ENCODE measurements around the gene SLC9A9. TPM values are rescaled to one million over a fixed set of nuclear protein-coding genes. Genes with fewer than 3 reads are reported as not detected.

SLC9A9 gene
- total and polyA plus RNA-seq, 2 of the 8 experiments (the other 6 are each of a cell fraction or from before 2014, with no cell fraction given) = 0.48 to 1.1 TPM

GRCh38 chr3:143235614-143236204 lies 612.6 kb downstream of the SLC9A9 start (continued):
- TF ChIP-seq, protein P1, sequence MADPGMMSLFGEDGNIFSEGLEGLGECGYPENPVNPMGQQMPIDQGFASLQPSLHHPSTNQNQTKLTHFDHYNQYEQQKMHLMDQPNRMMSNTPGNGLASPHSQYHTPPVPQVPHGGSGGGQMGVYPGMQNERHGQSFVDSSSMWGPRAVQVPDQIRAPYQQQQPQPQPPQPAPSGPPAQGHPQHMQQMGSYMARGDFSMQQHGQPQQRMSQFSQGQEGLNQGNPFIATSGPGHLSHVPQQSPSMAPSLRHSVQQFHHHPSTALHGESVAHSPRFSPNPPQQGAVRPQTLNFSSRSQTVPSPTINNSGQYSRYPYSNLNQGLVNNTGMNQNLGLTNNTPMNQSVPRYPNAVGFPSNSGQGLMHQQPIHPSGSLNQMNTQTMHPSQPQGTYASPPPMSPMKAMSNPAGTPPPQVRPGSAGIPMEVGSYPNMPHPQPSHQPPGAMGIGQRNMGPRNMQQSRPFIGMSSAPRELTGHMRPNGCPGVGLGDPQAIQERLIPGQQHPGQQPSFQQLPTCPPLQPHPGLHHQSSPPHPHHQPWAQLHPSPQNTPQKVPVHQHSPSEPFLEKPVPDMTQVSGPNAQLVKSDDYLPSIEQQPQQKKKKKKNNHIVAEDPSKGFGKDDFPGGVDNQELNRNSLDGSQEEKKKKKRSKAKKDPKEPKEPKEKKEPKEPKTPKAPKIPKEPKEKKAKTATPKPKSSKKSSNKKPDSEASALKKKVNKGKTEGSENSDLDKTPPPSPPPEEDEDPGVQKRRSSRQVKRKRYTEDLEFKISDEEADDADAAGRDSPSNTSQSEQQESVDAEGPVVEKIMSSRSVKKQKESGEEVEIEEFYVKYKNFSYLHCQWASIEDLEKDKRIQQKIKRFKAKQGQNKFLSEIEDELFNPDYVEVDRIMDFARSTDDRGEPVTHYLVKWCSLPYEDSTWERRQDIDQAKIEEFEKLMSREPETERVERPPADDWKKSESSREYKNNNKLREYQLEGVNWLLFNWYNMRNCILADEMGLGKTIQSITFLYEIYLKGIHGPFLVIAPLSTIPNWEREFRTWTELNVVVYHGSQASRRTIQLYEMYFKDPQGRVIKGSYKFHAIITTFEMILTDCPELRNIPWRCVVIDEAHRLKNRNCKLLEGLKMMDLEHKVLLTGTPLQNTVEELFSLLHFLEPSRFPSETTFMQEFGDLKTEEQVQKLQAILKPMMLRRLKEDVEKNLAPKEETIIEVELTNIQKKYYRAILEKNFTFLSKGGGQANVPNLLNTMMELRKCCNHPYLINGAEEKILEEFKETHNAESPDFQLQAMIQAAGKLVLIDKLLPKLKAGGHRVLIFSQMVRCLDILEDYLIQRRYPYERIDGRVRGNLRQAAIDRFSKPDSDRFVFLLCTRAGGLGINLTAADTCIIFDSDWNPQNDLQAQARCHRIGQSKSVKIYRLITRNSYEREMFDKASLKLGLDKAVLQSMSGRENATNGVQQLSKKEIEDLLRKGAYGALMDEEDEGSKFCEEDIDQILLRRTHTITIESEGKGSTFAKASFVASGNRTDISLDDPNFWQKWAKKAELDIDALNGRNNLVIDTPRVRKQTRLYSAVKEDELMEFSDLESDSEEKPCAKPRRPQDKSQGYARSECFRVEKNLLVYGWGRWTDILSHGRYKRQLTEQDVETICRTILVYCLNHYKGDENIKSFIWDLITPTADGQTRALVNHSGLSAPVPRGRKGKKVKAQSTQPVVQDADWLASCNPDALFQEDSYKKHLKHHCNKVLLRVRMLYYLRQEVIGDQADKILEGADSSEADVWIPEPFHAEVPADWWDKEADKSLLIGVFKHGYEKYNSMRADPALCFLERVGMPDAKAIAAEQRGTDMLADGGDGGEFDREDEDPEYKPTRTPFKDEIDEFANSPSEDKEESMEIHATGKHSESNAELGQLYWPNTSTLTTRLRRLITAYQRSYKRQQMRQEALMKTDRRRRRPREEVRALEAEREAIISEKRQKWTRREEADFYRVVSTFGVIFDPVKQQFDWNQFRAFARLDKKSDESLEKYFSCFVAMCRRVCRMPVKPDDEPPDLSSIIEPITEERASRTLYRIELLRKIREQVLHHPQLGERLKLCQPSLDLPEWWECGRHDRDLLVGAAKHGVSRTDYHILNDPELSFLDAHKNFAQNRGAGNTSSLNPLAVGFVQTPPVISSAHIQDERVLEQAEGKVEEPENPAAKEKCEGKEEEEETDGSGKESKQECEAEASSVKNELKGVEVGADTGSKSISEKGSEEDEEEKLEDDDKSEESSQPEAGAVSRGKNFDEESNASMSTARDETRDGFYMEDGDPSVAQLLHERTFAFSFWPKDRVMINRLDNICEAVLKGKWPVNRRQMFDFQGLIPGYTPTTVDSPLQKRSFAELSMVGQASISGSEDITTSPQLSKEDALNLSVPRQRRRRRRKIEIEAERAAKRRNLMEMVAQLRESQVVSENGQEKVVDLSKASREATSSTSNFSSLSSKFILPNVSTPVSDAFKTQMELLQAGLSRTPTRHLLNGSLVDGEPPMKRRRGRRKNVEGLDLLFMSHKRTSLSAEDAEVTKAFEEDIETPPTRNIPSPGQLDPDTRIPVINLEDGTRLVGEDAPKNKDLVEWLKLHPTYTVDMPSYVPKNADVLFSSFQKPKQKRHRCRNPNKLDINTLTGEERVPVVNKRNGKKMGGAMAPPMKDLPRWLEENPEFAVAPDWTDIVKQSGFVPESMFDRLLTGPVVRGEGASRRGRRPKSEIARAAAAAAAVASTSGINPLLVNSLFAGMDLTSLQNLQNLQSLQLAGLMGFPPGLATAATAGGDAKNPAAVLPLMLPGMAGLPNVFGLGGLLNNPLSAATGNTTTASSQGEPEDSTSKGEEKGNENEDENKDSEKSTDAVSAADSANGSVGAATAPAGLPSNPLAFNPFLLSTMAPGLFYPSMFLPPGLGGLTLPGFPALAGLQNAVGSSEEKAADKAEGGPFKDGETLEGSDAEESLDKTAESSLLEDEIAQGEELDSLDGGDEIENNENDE (IDR thresholded peaks at IDR 0.05; ENCODE audit: insufficient replicate concordance, low read length) = no peak
- TF ChIP-seq BCL11A (IDR thresholded peaks at IDR 0.05; ENCODE audit: low read depth in 2 of 2, low read length in 2 of 2) = no peak
- no peak for TF ChIP-seq CREB1 (IDR thresholded peaks at IDR 0.05)
